ENCODE data around the gene SARS1. TPM values are rescaled to one million over a fixed set of nuclear protein-coding genes. Genes with fewer than 3 reads are reported as not detected.
"Not testable (repeated sequence)": the region's sequence is repeated elsewhere in the genome, so short reads cannot be mapped to it uniquely, and the experiment has no call there.

The SARS1 gene
- total RNA-seq, 1 experiment from 2014 or later, result 158 TPM

DNA sequence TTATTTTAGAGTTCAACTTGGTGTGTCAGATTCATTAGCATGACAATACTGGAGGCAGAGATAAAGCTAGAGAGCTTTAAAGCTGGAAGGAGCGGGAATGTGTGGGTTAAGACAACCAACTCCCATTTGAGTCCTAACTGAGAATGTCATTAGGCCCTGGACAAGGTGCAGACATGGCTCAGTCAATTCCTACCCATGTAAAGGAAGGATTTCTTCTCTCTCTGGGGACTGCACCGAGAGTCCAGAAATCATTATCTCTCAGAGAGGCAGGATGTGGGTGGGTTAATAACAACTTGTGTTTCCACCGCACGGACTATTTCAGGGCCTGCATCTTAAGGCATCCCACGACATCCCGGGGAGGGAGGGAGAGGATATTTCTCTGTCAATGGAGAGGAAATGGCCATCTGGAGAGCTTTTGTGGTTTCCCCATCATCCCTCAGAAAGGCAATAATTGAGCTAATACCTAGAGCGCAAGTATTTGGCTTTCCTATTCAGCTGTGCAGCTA, 46.7 kb upstream of the SARS1 start:
- Histone ChIP-seq H3K4me2 (ENCODE audit: low read length) (no peak overlapping the region), H3K36me3 (ENCODE audit: low read depth, low read length) (no peaks in the 10 kb centered on the region), H2AFZ (ENCODE audit: low read length) (no peak overlapping the region), H3K4me1 (ENCODE audit: insufficient read depth, low read length) (no peaks in the 10 kb centered on the region), H3K79me2 (ENCODE audit: low read length) (no peaks in the 10 kb centered on the region), H3K27me3 (ENCODE audit: low read length) (no peaks in the 10 kb centered on the region), H3K9me2 (replicated peaks; ENCODE audit: low read length) (no peaks in the 10 kb centered on the region), H3K9me3 (ENCODE audit: low read length) (no peaks in the 10 kb centered on the region), H3K9ac (ENCODE audit: low read length) (no peak overlapping the region), H3K27ac (ENCODE audit: low read length) (no peak overlapping the region), H3F3A (ENCODE audit: low read length, unreplicated experiment) (no peaks in the 10 kb centered on the region), H4K20me1 (ENCODE audit: low read length) (no peaks in the 10 kb centered on the region), H3K4me3 (ENCODE audit: low read length) (no peak overlapping the region)
- ATAC-seq (no peak), DNase-seq (no peak)
- intact Hi-C loops (cut with micrococcal nuclease), result no loop called here
- CTCF ChIA-PET, result no interaction called here
- no peak for TF ChIP-seq CTCF (conservative IDR thresholded peaks at IDR 0.05; ENCODE audit: low read depth, low read length)
- no peak for TF ChIP-seq EZH2 (IDR thresholded peaks at IDR 0.05; ENCODE audit: low read length, unreplicated experiment)
- no peak for TF ChIP-seq EZH2phosphoT487 (IDR thresholded peaks at IDR 0.05; ENCODE audit: borderline replicate concordance, low read length)
- POLR2A ChIA-PET (ENCODE audit: unreplicated experiment), result no interaction called here
- no TSS peak for BruUV-seq (replicated peaks)

GRCh38 chr1:109170035-109170764, 43.5 kb upstream of the SARS1 start:
- no peak overlapping the region for H3K27ac ChIP-seq (ENCODE audit: low read length)
- POLR2A ChIA-PET (ENCODE audit: unreplicated experiment), result no interaction called here
- H3K79me2 ChIP-seq (ENCODE audit: low read length), result no peaks in the 10 kb centered on the region
- DNase-seq (no peak), ATAC-seq (no peak)
- H3K4me2 ChIP-seq (ENCODE audit: low read length), result no peak overlapping the region
- no peaks in the 10 kb centered on the region for H3K36me3 ChIP-seq (ENCODE audit: low read depth, low read length)
- no peaks in the 10 kb centered on the region for H3K4me1 ChIP-seq (ENCODE audit: insufficient read depth, low read length)
- no peaks in the 10 kb centered on the region for H3K9me2 ChIP-seq (replicated peaks; ENCODE audit: low read length)
- H3F3A ChIP-seq (ENCODE audit: low read length, unreplicated experiment), result no peaks in the 10 kb centered on the region
- intact Hi-C loops (cut with micrococcal nuclease), result no loop called here
- no peak overlapping the region for H2AFZ ChIP-seq (ENCODE audit: low read length)
- H3K9ac ChIP-seq (ENCODE audit: low read length), result no peak overlapping the region
- H3K4me3 ChIP-seq (ENCODE audit: low read length), result no peak overlapping the region
- CTCF ChIA-PET, result no interaction called here
- H3K27me3 ChIP-seq (ENCODE audit: low read length), result no peaks in the 10 kb centered on the region
- H4K20me1 ChIP-seq (ENCODE audit: low read length), result no peaks in the 10 kb centered on the region
- no TSS peak for BruUV-seq (replicated peaks)
- TF ChIP-seq CTCF (conservative IDR thresholded peaks at IDR 0.05; ENCODE audit: low read depth, low read length), result no peak
- TF ChIP-seq EZH2phosphoT487 (IDR thresholded peaks at IDR 0.05; ENCODE audit: borderline replicate concordance, low read length), result no peak
- TF ChIP-seq EZH2 (IDR thresholded peaks at IDR 0.05; ENCODE audit: low read length, unreplicated experiment), result no peak
- H3K9me3 ChIP-seq (ENCODE audit: low read length), result no peaks in the 10 kb centered on the region

DNA sequence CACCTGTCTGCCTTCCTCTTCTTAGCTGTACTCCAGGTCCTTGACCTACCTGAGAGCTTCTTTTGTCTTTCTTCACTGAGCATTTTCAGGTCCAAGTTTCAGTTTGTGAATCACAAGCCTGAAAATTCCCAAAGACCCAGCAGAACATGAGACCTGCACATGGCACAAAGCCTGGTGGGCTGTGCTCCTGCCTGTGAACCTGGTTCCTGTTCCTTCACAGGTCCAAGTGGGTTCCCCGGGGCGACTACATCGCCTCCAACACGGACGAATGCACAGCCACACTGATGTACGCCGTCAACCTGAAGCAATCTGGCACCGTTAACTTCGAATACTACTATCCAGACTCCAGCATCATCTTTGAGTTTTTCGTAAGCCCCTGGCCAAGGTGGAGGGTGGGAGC, 42.1 kb upstream of the SARS1 start:
- DNase-seq (no peak), ATAC-seq (no peak)
- Histone ChIP-seq H2AFZ (ENCODE audit: low read length) (no peak overlapping the region), H3K4me3 (ENCODE audit: low read length) (no peak overlapping the region), H3K4me2 (ENCODE audit: low read length) (no peak overlapping the region), H3K36me3 (ENCODE audit: low read depth, low read length) (no peaks in the 10 kb centered on the region), H3F3A (ENCODE audit: low read length, unreplicated experiment) (no peaks in the 10 kb centered on the region), H3K9me3 (ENCODE audit: low read length) (no peaks in the 10 kb centered on the region), H3K9me2 (replicated peaks; ENCODE audit: low read length) (no peaks in the 10 kb centered on the region), H3K4me1 (ENCODE audit: insufficient read depth, low read length) (no peaks in the 10 kb centered on the region), H3K27me3 (ENCODE audit: low read length) (no peaks in the 10 kb centered on the region), H3K79me2 (ENCODE audit: low read length) (no peaks in the 10 kb centered on the region), H4K20me1 (ENCODE audit: low read length) (no peaks in the 10 kb centered on the region), H3K9ac (ENCODE audit: low read length) (no peak overlapping the region), H3K27ac (ENCODE audit: low read length) (no peak overlapping the region)
- intact Hi-C loops (cut with micrococcal nuclease), result no loop called here
- ChIA-PET CTCF (no interaction called here), POLR2A (ENCODE audit: unreplicated experiment) (no interaction called here)
- no peak for TF ChIP-seq EZH2 (IDR thresholded peaks at IDR 0.05; ENCODE audit: low read length, unreplicated experiment)
- TF ChIP-seq CTCF (conservative IDR thresholded peaks at IDR 0.05; ENCODE audit: low read depth, low read length), result no peak
- no peak for TF ChIP-seq EZH2phosphoT487 (IDR thresholded peaks at IDR 0.05; ENCODE audit: borderline replicate concordance, low read length)
- no TSS peak for BruUV-seq (replicated peaks)

- ATAC-seq; H3K36me3 ChIP-seq (ENCODE audit: low read depth, low read length); H3K4me3 ChIP-seq (ENCODE audit: low read length); H3K9me3 ChIP-seq (ENCODE audit: low read length); intact Hi-C loops (cut with micrococcal nuclease); DNase-seq; H2AFZ ChIP-seq (ENCODE audit: low read length); H3K27ac ChIP-seq (ENCODE audit: low read length); H3K4me1 ChIP-seq (ENCODE audit: insufficient read depth, low read length); H3K9me2 ChIP-seq (replicated peaks; ENCODE audit: low read length); H3K4me2 ChIP-seq (ENCODE audit: low read length); H3F3A ChIP-seq (ENCODE audit: low read length, unreplicated experiment); H3K9ac ChIP-seq (ENCODE audit: low read length); H3K79me2 ChIP-seq (ENCODE audit: low read length); H3K27me3 ChIP-seq (ENCODE audit: low read length); BruUV-seq (replicated peaks); H4K20me1 ChIP-seq (ENCODE audit: low read length); POLR2A ChIA-PET (ENCODE audit: unreplicated experiment); CTCF ChIA-PET: not testable (repeated sequence)
These were observed 37.4 kb upstream of the SARS1 start for GRCh38 chr1:109176349-109176748.
